Measurements from ENCODE around the gene YPEL1.

The YPEL1 gene

DNA sequence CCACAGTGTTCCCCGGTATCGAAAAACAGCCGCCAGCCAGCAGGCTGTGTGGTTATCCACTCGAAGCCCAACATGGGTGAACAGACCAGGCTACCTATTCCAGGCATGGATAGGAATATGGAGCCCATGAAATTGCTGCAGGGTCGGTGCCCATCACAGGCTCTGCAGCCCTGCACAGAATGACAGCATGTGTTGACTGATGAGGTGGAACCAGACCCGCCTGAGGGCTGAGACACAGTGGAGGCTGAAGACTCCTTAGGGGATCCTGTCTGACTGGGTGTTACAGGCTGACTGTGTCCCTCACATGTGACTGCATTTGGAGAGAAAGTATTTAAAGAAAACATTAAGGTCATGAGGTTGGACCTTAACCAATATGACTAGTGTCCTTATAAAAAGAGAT is 6.2 kb upstream of the YPEL1 start:
- Histone ChIP-seq H3K4me2 (peak overlapping the region in 5 of 11 experiments; percentile 15 to 43 (median 26); a peak in 9 of 22 replicates), H3K27me3 (no peaks in the 10 kb centered on the region), H3K9me3 (replicated peaks in 1 of 11) (peaks cover 0 to under 1% (median 0%) of the 10 kb centered on the region in 11 experiments; a peak in 1 of 22 replicates), H3K27ac (no peak overlapping the region), H4K20me1 (no peaks in the 10 kb centered on the region), H3K36me3 (no peaks in the 10 kb centered on the region), H3K9ac (no peak overlapping the region; a peak in 1 of 22 replicates), H3K4me3 (no peak overlapping the region), H3K4me1 (peaks cover 0 to 47% (median 37%) of the 10 kb centered on the region in 10 experiments; a peak in 17 of 20 replicates)
- TF ChIP-seq Cebpa-rat (IDR thresholded peaks at IDR 0.05) = no peak

DNA sequence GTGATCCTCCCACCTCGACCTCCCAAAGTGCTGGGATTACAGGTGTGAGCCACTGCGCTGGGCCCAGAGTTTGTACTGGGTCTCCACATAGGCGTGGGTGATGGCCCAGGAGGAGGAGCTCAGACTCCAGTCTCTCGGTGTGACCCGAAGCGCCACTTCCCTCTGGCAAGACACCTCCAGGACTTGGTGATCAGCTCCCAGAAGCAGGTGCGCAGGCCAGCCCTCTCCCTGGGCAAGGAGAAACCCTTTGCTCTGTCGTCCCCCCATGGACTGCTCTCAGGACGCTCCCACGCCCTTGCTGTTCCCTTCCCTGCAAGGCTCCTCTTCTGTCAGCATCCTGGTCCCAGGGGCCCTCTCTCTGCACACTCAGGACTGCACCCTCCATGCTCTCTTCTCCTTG is 5.5 kb upstream of the YPEL1 start:
- Histone ChIP-seq H3K27me3 (no peaks in the 10 kb centered on the region), H4K20me1 (no peaks in the 10 kb centered on the region), H3K4me3 (no peak overlapping the region), H3K9me3 (replicated peaks in 1 of 11) (peaks cover 0 to 8% (median 4%) of the 10 kb centered on the region in 11 experiments; a peak in 14 of 22 replicates), H3K36me3 (no peaks in the 10 kb centered on the region), H3K4me1 (peaks cover 0 to 51% (median 40%) of the 10 kb centered on the region in 10 experiments; a peak in 17 of 20 replicates), H3K9ac (no peak overlapping the region; a peak in 1 of 22 replicates), H3K27ac (no peak overlapping the region), H3K4me2 (peak overlapping the region in 4 of 11 experiments; percentile 16 to 43 (median 28); a peak in 6 of 22 replicates)
- TF ChIP-seq Cebpa-rat (IDR thresholded peaks at IDR 0.05) = no peak

GRCh38 chr22:21739828-21740377 is 4.3 kb upstream of the YPEL1 start:
- H3K9ac ChIP-seq = no peak overlapping the region
- H3K4me1 ChIP-seq = peaks cover 1 to 53% (median 42%) of the 10 kb centered on the region in 10 experiments; a peak in 19 of 20 replicates
- no peaks in the 10 kb centered on the region for H3K27me3 ChIP-seq

DNA sequence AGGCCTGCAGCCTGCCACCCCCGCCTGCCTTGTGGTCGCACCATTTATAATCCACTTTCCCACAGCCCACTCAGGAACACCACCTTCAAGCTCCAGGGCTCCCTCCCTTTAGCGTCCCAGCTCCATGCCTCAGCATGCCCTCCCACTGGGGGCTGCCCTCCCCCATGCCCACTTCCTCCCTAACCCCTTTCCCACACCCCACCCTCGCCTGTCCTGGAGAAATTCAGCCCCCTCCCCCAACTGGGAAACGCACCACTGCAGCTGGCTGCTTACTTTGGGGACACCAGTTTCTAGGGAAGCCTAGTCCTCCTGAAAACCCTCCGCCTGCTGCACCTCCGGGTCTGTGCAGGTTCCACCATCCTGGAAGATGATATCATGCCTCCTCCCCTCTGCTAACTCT is 3.4 kb upstream of the YPEL1 start:
- no peak overlapping the region for H3K9ac ChIP-seq
- H3K27me3 ChIP-seq = no peaks in the 10 kb centered on the region
- H3K9me3 ChIP-seq (replicated peaks in 1 of 11) = peaks cover 0 to 9% (median 5%) of the 10 kb centered on the region in 11 experiments; a peak in 14 of 22 replicates
- H3K27ac ChIP-seq = no peak overlapping the region
- peak overlapping the region in 10 of 11 experiments; percentile 17 to 67 (median 61); a peak in 18 of 22 replicates for H3K4me2 ChIP-seq
- no peaks in the 10 kb centered on the region for H4K20me1 ChIP-seq
- H3K4me3 ChIP-seq = no peak overlapping the region
- peaks cover 9 to 62% (median 51%) of the 10 kb centered on the region in 10 experiments for H3K4me1 ChIP-seq
- no peaks in the 10 kb centered on the region for H3K36me3 ChIP-seq
- no peak for TF ChIP-seq Cebpa-rat (IDR thresholded peaks at IDR 0.05)

More at GRCh38 chr22:21739828-21740377, 4.3 kb upstream of the YPEL1 start:
- Histone ChIP-seq H3K9me3 (replicated peaks in 1 of 11) (peaks cover 0 to 9% (median 5%) of the 10 kb centered on the region in 11 experiments; a peak in 14 of 22 replicates), H3K27ac (no peak overlapping the region), H3K4me2 (peak overlapping the region in 4 of 11 experiments; percentile 10 to 67 (median 65); a peak in 4 of 22 replicates), H4K20me1 (no peaks in the 10 kb centered on the region), H3K4me3 (no peak overlapping the region), H3K36me3 (no peaks in the 10 kb centered on the region)
- TF ChIP-seq Cebpa-rat (IDR thresholded peaks at IDR 0.05) = no peak

GRCh38 chr22:21738081-21738480 is 2.5 kb upstream of the YPEL1 start:
- TF ChIP-seq Cebpa-rat (IDR thresholded peaks at IDR 0.05) = no peak

DNA sequence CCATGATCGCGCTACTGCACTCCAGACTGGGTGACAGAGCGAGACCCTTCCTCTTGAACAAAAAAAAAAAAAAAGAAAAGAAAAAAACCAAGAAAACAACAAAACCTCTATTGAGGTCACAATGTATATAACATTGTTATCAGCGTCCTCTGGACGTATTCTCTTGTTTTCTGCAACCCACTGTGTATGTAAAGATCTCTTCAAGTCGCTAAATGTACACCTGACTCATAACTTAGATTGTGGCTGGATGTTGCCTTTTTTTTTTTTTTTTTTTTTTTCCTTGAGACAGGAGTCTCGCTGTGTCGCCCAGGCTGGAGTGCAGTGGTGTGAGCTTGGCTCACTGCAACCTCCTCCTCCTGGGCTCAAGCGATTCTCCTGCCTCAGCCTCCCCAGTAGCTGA is 1.4 kb upstream of the YPEL1 start:
- TF ChIP-seq Cebpa-rat (IDR thresholded peaks at IDR 0.05) = no peak
- peak overlapping the region in 2 of 11 experiments; percentile 65 to 66; a peak in 1 of 22 replicates for H3K4me2 ChIP-seq

More at GRCh38 chr22:21738081-21738480, 2.5 kb upstream of the YPEL1 start:
- Histone ChIP-seq H3K9ac (no peak overlapping the region), H3K4me2 (peak overlapping the region in 9 of 11 experiments; percentile 18 to 67 (median 64); a peak in 15 of 22 replicates), H3K27me3 (no peaks in the 10 kb centered on the region), H4K20me1 (no peaks in the 10 kb centered on the region), H3K4me3 (no peak overlapping the region), H3K27ac (no peak overlapping the region), H3K4me1 (peaks cover 9 to 71% (median 60%) of the 10 kb centered on the region in 10 experiments), H3K9me3 (replicated peaks in 1 of 11) (peaks cover 0 to 9% (median 5%) of the 10 kb centered on the region in 11 experiments; a peak in 14 of 22 replicates), H3K36me3 (no peaks in the 10 kb centered on the region)

GRCh38 chr22:21736084-21736642 is 569 bp upstream of the YPEL1 start:
- no peaks in the 10 kb centered on the region for H3K27me3 ChIP-seq

More for the DNA sequence above, 1.4 kb upstream of the YPEL1 start:
- no peaks in the 10 kb centered on the region for H3K27me3 ChIP-seq
- no peak overlapping the region for H3K27ac ChIP-seq
- H3K9ac ChIP-seq = no peak overlapping the region
- no peak overlapping the region for H3K4me3 ChIP-seq
- peaks cover 0 to 9% (median 5%) of the 10 kb centered on the region in 11 experiments; a peak in 14 of 22 replicates for H3K9me3 ChIP-seq (replicated peaks in 1 of 11)
- peaks cover 9 to 82% (median 68%) of the 10 kb centered on the region in 10 experiments for H3K4me1 ChIP-seq
- H4K20me1 ChIP-seq = no peaks in the 10 kb centered on the region; a peak in 1 of 22 replicates
- peaks cover 0 to 2% (median 0%) of the 10 kb centered on the region in 11 experiments; a peak in 2 of 22 replicates for H3K36me3 ChIP-seq

GRCh38 chr22:21734540-21735199 is 924 bp downstream of the YPEL1 start:
- peaks cover 9 to 82% (median 67%) of the 10 kb centered on the region in 10 experiments for H3K4me1 ChIP-seq
- H4K20me1 ChIP-seq = peaks cover 0 to 6% (median 0%) of the 10 kb centered on the region in 11 experiments; a peak in 2 of 22 replicates
- peak overlapping the region; percentile 53 to 98 (median 95); a peak in 20 of 22 replicates for H3K27ac ChIP-seq
- peak overlapping the region; percentile 87 to 100 (median 95) for H3K4me2 ChIP-seq
- H3K36me3 ChIP-seq = peaks cover 0 to 22% (median 15%) of the 10 kb centered on the region in 11 experiments; a peak in 11 of 22 replicates
- H3K27me3 ChIP-seq = no peaks in the 10 kb centered on the region
- H3K9ac ChIP-seq = peak overlapping the region; percentile 75 to 94 (median 92)
- peak overlapping the region; percentile 64 to 78 (median 71) for H3K4me3 ChIP-seq
- H3K9me3 ChIP-seq (replicated peaks in 1 of 11) = peaks cover 0 to 9% (median 5%) of the 10 kb centered on the region in 11 experiments; a peak in 14 of 22 replicates
- TF ChIP-seq Cebpa-rat (IDR thresholded peaks at IDR 0.05) = peak in 1 of 11 experiments; percentile 46; a peak in 1 of 22 replicates

More at GRCh38 chr22:21736084-21736642, 569 bp upstream of the YPEL1 start:
- peak overlapping the region; percentile 48 to 100 (median 89) for H3K4me2 ChIP-seq
- peaks cover 0 to 7% (median 0%) of the 10 kb centered on the region in 11 experiments; a peak in 4 of 22 replicates for H3K36me3 ChIP-seq
- no peaks in the 10 kb centered on the region; a peak in 1 of 22 replicates for H4K20me1 ChIP-seq
- no peak for TF ChIP-seq Cebpa-rat (IDR thresholded peaks at IDR 0.05)
- peaks cover 9 to 82% (median 69%) of the 10 kb centered on the region in 10 experiments for H3K4me1 ChIP-seq
- peaks cover 0 to 9% (median 5%) of the 10 kb centered on the region in 11 experiments; a peak in 14 of 22 replicates for H3K9me3 ChIP-seq (replicated peaks in 1 of 11)
- H3K9ac ChIP-seq = peak overlapping the region in 3 of 11 experiments; percentile 92 to 94 (median 94); a peak in 4 of 22 replicates
- peak overlapping the region; percentile 18 to 78 (median 71); a peak in 16 of 20 replicates for H3K4me3 ChIP-seq
- H3K27ac ChIP-seq = peak overlapping the region in 8 of 11 experiments; percentile 87 to 98 (median 96); a peak in 15 of 22 replicates

All from BLaER1 treated with 17β-estradiol and CSF1 and Interleukin-3, amounts not matched to agents 10 nM and 100 nM (cell line).